Stimulated activated CD8-positive, alpha-beta memory T cell treated with anti-CD3 and anti-CD28 coated beads, Interleukin-12 subunit alpha, Interleukin-12 subunit beta, amount 100 ng/mL, for 24 hours (primary cell): Measurements from ENCODE around the gene ISYNA1.

Experiments used
- DNase-seq: peaks from one replicate; pipeline ENCODE4 v3.0.0-alpha.2; 2020; ENCODE audit errors: extremely low read depth

ISYNA1 gene

GRCh38 chr19:18431351-18432197, 6.4 kb downstream of the ISYNA1 start:
- no peak for DNase-seq

DNA sequence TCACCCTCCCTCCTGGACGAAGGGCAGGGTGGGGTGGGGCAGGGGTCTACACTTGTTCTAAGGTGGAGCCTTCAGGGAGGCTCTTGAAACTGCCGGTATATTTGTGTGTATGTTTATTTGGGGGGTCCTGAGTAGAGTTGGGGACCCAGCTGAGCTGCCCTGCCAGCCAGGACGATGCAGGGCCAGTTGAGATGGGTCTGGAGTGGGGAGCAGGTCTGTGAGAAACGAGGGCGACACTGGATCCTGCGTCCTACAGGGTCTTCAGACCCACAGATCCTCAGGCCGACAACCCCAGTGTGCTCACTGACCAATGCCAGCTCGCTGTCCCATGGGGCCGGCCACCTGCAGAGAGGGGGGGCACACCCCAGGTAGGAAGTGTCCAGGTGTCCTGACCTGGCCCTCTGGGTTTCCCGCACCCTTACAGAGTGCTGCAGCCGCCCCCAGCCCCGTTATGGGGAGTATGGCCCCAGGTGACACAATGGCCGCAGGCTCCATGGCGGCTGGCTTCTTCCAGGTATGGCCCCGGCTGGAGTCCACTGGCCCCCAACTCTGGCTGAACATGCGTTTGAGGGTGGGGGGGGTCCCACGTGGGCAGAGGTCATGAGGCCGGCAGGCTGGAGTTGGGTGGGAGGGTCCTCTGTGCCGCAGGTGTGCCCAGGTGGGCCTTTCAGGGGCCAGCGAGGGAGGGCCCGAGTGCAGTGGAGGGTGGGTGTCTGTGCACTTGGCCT, 7.4 kb downstream of the ISYNA1 start:
- DNase-seq = no peak

DNA sequence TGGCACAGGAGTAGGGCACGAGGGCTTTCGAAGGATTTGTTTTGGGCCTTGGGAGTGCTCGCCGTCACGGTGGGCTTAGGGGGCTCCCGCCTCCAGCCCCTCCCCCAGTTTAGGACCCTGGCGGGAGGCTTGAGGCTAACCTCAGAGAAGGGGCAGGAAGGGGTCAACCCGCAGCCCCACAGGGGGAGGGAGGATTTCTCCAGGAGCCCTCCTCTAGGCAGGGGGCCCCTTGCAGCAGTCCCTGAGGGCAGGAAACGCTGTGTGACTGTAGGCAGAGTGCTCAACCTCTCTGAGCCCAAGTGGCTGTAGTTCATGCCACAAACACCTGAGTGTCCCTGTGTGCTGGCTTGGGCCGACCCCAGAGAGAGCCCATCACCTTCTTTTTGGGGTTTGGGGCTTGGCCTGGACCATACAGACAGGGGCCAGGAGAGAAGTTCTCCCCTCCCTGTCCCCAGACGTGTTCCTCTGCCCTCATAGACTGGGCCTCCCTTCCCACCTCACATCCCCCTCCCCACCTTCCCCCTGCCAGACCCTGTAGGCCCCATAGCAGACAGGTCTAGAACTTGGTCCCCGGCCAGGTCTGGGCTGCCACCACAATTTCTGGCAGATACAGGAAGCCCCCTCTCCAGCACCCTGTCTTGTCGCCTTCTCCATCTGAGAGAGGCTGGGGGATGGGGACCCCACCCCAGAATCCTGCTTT, 8.1 kb downstream of the ISYNA1 start:
- no peak for DNase-seq

GRCh38 chr19:18428787-18429674, 8.9 kb downstream of the ISYNA1 start:
- peak; percentile 60 for DNase-seq

DNA sequence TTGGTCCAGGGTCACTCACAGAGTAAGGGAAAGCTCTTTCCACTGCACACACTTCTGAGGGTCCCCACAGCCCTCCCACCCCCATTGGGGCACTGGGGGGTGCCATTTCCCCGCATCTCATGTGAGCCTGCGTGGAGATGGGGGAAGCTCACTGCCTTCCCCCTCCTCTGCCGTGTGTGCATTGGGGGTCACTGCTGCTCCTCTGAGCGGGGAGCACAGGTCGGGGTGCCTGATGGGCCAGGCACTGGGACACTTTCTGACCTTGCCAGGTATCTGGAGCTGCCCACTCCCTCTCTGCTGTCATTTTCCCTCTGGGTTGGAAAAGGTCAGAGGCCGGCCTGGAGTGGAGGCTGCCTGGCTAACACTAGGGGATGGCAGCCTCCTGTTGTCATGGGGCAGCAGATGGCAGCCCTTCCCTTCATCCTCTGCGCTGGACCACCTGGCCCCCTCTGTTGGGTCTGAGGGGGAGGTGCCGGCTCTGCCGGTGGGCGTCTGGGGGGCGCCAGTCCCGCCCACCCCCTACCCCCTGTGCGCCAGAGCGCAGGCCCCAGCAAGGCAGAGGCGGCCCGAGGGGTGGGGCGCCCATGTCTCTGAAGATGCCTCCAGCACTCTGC, 9.7 kb downstream of the ISYNA1 start:
- DNase-seq = no peak

DNA sequence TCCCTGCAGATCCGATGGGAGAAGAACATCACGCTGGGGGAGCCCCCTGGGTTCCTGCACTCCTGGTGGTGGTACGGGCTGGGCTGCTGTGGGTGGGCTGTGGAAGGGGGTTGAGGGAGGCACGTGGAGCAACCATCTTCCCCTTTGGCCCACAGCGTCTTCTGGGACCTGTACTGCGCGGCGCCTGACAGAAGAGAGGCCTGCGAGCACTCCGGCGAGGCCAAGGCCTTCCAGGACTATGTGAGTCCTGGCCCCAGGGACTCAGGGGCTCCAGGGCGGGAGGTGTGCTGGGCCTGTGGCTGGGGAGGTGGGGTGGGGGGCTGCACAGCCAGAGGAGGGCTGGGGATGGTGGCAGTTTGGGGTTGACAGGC, 10.2 kb downstream of the ISYNA1 start:
- no peak for DNase-seq

DNA sequence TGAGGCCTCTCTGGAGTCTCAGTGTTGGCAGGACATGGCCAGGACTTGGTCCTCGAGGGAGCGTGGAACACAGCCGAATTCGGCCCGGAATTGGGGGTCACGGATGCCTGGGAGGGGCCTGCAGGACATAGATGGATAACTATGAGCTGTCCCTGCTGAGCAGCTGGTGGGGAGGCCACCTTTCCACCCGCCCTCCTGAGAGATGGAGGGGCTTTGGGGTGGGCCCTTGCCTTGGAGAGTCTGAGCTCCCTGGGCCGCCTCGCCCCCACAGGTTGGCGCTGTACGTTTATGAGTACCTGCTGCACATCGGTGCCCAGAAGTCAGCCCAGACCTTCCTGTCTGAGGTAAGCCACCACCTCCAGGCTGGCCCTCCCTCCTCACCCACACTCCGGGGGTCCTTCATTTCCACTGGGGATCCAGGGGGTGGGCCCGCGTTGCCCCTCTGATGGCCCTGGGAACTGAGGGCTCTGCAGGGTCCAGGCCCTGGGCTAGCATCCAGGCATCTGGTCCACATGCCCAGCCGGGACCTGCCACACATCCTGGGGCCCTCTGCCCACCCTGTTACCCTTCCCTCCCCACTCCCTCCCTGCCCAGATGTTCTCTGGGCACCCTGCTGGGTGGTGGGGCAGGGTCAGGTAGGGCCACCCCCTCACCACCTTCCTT, 10.7 kb downstream of the ISYNA1 start:
- no peak for DNase-seq

DNA sequence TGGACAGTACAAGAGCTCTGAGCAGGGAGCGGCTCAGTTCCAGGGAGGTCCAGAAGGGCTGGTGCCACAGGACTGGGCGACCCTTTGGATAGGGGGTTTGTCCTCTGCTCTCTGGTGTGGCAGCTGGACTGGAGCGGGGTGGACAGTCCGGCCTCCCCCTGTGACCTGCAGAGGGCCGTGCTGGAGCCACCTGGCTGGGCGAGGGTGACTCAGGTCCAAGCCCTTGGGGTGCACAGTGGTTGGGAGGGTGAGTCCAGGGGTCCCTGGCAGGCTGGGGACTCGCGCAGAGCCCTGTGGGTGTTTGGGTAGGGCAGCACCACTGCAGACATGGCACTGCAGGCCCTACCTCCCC, 11.5 kb downstream of the ISYNA1 start:
- DNase-seq = no peak

DNA sequence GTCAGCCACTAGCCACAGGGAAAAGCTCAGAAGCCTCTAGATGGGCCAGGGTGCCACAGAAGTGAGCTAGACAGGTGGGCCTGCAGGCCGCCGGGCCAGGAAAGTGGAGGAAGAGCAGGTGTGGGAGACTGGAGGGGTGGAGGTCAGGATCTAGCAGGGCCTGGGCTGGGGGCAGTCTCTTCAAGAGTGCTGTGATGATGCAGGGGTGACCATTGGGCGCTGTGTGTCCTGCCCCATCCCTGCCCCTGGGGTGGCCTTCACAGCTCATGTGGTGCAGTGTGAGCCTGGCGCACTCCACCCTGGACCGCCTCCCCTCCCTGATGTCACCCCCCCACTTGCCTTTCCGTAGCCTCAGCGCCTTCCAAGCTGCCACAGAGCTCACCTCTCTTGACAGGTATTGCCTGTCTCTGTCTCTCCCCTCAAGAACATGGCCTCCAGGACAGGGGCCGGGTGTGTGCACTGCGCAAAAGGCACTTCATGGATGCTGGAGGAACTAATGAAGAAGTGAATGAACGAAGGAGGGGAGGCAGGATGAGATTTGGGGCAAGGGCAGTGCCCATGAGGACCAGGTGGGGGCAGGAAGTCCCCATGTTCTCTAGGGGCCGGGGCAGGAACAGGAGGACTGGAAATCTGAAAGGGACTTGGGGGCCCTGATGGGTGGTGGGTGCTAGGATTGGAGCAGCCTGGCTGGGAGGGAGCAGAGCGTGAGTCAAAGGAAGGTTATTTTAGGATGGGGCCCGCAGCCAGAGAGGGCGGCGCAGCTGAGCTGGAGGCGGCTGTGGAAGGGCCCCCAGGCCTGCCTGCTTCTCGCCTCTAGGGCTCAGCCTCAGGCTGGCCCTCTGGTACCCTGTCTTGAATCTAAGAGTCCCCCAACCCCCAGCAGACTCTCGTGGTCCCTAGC, 12.2 kb downstream of the ISYNA1 start:
- no peak for DNase-seq

DNA sequence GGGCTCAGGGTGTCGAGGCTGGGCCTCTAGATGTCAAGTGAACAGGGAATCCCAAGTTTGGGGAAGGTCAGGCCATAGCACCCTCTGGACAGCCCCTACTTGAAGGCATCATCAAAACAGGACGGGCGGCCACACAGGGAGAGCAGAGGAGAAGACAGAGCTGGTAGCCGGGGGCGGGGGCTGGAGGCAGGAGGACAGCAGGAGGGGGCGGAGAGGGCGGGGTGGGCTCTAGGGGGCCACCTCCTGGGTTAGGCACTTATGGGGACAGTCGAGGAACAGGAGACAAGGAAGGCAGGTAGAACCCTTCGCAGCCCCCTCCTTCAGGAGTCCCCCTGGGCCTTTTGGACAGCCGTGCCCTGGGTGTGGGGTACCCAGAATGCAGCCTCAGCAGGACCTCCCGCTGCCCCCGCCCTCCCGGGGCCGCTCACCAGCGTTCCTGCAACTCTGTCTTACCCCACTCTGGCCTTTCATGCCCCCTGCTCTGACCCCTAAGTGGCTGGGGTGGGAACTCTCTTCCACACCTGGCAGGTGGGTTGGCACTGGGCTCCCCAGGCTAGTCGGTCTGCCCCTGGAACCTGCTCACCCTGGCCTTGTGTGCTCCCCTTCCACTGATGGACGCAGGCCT, 12.9 kb downstream of the ISYNA1 start:
- no peak for DNase-seq

DNA sequence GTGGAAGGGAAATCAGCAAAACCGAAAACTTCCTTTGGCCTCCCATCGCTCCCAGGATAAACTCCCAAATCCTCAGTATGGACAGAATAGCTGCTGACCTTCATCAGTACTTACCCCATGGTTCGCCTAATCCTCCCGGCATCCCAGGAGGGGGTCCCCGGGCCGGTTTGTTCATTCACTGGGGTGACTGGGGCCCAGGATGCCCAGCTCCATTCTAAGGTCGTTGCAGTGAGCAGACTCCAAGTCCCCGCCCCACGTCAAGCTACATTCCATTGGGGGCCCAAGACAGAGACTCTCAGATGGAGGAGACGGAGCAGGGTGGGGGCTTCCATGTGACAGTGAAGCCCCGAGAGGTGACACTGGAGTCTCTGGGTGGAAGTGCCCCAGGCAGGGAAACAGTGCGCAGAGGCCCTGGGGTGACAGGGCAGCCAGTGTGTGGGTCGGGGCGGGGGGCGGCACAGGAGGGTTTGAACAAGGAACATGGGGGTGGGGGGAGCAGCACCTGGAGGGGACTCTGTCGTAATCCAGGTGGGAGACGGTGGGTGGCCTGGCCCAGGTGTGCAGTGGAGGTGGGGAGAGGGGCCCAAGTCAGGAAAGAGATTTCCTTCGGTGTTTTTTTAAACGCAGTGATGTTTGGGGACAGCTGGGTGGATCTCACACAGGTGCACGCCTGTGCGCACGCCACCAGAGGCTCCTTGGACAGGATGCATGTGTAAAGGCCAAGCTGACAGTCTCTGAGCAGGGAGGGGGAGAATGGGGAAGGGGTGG, 13.6 kb downstream of the ISYNA1 start:
- DNase-seq = no peak

- DNase-seq = no peak
Observed at GRCh38 chr19:18423258-18424020, 14.5 kb downstream of the ISYNA1 start.

GRCh38 chr19:18422530-18423191, 15.3 kb downstream of the ISYNA1 start:
- DNase-seq = no peak

DNA sequence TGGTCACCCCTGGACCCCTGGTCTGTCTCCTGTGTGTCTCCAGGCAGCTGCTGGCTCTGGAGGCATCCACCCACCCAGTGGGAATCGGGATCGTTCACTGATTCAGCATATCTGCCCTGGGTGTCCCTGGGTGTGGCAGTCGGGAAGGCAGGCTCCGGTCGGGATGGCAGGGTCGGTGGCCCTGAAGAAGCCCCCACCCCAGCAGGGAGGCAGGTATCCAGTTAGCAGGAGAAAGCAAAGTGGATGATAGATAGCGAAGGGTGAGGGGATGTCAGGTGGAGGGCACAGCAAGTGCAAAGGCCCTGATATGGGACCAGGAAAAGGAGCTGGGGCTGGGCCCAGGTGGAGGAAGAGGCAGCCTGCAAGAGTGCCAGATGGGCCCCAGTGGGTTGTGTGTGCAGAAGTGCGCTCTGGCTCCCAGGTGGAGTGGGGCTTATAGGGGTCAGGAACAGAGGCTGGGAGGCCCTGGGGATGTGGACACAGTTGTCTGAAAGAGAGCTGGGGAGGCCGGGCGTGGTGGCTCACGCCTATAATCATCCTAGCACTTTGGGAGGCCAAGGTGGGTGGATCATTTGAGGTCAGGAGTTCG, 16.5 kb downstream of the ISYNA1 start:
- DNase-seq = no peak

GRCh38 chr19:18420930-18421329, 17.0 kb downstream of the ISYNA1 start:
- DNase-seq = no peak

DNA sequence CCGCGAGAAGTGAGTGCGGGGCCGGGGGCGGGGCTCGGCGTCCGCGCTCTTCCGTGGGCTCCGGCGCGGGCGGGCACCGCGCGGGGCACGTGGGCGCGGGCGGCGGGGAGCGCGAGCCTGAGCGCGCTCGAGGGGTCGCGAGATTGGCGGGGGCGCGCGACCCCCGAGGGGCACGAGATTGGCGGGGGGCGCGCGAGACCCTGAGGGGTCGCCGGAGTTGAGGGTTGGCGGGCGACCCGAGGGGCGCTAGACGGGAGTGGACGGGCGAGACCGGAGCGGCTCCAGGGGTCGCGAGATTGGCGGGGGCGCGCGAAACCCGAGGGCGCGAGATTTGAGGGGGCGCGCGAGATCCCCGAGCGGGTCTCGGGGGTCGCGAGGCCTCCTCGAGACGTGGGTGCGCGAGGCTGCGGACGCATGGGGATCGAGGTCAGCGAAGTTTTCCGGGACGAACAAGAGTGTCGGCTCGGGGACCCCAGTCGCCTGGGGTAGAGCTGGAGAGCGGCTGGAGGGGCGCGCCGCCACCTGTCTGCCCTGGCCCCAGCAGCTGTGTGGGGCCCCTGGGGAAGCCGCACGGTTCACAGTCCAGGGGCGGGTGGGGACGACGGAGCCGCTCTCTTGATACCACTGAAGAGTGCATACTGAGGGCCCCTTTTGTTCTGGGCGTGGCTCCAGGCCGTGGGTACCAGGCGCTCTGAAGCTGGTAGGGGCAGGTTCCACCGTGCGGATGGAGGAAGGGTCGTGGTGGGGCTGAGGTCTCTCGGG, 18.1 kb downstream of the ISYNA1 start:
- DNase-seq = no peak
